Activated gamma-delta T cell treated with anti-CD3 and anti-CD28 coated beads, Interleukin-2, amount 50 U/mL, for 16 hours (primary cell): ENCODE measurements around the gene CCL23.
"Not testable (repeated sequence)": the region's sequence is repeated elsewhere in the genome, so short reads cannot be mapped to it uniquely, and the experiment has no call there.

ENCODE experiments used
- DNase-seq: peaks from one replicate; pipeline ENCODE4 v3.0.0-alpha.2; 2020; ENCODE audit warnings: low read depth

CCL23 gene

DNA sequence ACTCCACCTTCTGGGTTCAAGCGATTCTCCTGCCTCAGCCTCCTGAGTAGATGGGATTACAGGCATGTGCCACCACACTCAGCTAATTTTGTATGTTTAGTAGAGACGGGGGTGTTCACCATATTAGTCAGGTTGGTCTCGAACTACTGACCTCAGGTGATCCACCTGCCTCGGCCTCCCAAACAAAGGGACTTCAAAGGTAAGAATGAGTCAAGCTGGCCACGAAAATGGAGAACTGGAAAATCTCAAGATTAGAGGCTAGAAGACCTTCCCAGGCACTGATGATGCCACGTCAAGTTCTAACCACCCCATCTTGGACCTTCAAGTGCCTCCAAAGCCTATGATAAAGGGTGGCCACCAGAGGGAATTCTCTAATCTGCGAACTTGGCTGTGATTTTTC is 15.1 kb downstream of the CCL23 start:
- no peak for DNase-seq

DNA sequence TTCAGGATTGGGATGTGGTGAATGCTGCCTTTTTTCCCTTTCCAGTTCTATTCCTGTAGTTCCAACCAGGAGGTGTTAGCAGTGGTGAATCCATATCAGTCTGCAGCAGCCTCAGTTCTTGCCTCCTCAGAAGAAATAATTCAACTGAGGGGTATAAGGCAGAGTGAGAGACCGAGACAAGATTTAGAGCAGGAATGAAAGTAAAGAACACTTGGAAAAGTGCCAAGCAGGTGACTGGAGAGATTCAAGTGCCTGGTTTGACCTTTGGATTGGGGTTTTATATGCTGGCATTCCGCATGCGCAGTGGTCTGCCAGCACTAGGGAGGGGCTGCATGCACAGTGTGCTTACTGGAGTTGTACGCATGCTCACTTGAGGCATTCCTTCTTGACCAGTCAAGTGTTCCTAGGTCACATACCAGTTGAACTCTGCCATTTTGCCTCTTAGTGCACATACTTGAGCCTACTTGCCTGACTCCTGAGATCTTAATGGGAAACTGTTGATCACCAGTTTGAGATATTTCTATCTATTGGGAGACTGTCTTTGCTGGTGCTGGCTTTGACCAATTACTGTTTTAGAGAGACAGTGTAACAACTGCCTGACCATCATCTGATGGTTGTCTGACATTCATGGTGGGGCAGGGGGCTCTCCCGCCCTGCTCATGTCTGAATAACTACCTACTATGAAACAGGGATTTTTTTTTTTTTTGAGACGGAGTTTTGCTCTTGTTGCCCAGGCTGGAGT is 15.7 kb downstream of the CCL23 start:
- no peak for DNase-seq

DNA sequence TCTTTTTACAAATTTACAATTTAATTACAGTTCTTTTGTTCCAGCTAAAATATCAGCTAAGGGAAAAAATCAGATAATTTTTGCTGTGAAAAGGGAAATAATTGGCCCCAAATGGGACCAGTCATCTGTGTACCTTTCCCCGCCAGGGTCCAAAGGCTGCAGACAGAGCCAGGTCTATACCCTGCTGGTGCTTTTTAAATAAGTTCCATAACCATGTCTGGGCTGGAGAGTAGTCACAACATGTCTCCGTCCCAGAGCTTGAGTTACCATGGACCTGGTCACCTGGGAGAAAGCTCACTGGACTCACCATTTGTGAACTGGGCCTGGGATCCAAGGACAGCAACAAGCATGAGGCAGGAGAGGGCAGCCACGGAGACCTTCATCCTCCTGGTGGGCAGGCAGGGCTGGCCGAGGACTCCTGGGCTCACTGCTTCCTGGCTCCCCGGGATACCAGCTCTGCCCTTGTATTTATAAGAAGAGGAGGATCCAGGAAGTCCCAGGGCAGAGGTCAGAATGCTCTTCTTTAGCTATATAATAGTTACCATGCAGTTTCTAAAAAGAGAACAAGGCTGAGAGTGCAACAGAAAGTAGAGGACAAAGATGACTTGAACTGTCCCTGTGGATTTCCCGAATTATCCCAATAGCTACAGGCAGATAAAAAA is 16.5 kb downstream of the CCL23 start, which contains the start of gene CCL15:
CCL15 (minus strand) TSS at position 444 of the 662 bp plus-strand sequence; CDS start at position 383, 61 bp downstream.
- DNase-seq, result no peak

DNA sequence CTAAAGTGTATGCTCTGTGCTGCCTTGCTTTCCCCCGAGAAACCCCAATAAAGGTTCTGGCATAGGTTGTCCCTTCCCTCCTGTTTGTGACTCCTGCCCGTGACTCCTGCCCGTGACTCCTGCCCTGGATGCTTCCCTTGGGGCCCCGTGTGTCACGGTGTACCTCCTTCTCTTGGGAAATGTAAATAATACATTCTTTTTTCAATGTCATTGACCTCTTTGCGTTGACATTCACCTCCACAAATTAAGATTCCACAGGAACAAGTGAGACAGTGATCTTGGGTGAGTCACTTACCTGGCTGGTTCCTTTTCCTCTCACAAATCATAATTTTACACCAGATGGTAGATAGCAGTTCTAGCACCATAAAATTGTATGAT is 17.1 kb downstream of the CCL23 start:
- DNase-seq, result no peak

DNA sequence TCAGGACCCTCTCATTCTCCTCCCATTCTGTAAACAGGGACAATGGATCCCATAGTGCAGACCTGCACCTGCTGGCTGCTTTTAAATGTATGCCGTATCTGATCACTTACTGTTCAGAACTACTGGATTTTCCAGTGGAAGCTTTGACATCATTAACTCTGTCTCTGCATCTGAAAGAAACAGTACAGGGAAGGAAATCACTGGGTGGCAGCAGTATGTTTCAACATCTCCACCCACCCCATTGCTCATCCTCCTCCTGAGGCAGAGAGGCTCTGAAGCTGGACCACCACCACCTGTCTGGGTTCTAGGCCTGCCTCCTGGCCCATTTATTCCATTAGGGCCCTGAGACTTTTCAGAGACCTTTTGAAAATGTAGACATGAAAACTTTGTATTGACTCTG is 19.0 kb downstream of the CCL23 start:
- DNase-seq, result no peak

DNA sequence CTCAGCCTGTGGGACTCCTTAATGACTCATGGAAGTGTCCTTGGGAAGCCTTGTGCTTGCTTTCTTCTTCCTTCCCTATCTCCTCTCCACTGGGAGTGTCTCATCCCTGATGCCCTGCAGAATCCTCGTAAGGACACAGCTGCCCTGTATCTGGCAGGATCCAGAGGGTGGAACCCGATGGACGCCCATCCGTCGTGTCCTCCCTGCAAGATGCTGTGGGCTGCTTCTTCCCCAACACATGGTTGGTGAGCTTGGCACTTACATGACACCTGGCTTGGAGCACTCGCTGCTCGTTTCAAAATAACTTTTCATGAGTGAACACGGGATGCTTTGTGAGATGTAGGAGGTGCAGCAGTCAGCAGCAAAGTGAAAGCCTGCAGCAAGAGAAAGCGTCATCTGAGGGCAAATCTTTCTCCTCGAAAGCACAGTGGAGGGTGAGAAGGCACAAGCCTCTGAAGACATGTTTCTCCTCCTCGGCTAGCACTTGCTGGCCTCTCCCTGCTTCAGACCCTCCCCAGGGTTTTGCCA is 19.7 kb downstream of the CCL23 start:
- DNase-seq, result no peak

DNA sequence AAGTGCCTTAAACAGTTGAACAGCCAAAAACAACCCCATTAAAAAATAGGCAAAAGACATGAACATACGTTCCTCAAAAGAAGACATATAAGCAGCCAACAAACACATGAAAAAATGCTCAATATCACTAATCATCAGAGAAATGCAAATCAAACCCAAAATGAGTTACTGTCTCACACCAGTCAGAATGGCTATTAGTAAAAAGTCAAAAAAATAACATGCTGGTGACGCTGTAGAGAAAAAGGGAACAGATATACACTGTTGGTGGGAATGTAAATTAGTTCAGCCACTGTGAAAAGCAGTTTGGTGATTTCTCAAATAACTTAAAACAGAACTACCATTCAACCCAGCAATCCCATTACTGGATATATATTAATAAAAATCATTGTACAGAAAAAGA is 22.4 kb downstream of the CCL23 start:
- not testable (repeated sequence) for DNase-seq

DNA sequence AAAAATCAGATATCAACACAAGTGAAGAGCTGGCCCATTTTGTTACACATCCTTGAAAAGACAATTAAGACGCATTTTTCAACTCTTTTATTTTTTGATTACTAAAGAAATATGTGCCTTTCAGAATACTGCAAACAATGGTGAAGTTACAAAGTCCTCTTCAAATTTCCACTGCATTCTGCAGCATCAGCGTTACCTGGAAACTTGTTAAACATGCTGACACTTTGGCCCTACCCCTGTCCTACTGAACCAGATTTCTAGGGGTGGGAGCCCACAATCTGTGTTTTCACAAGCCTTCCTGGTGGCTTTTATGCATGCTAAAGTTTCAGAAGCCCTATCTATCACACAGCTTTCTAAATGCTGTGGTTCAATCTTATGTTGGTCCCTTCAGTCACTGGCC is 26.7 kb downstream of the CCL23 start:
- no peak for DNase-seq

DNA sequence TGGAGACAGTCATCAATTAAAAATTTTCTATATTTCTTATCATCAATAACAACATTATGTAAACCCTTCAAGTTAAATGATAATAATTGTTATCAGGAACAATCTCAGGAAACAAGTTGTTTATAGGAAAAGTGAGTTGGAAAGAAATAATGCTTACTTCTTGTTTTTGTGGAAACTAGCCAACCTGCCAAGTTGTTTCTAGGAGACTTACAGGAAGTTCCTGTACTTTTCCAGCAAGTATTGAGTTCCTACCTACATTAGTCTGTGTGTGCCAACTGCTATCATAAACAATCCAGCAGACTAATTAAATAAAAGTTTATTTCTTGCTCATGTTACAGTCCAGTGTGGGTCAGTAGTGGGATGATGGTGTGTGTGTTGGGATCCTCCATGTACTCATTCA is 29.6 kb downstream of the CCL23 start:
- DNase-seq, result no peak

DNA sequence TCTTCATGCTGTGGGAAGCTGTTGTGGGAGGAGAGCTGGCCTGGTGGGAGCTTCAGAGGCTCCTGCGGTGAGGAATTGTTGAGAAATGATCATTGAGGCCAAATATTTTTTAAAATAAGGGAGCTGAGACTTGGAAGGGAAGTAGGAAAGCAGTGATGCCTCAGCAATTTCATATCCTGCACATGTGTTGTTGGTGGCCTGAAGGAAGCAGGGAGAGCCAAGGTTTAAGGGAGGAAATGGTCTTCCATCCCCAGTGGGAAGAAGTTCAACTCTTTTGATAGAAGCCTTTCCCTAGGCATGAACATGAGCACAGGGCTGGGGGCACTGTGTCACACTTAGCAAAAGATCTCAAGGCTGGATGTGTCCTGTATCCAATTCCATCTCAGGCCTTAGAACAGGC is 31.1 kb downstream of the CCL23 start, which contains the start of gene CCL14:
CCL14 (minus strand) TSS at position 87 of the 400 bp plus-strand sequence; CDS start at position 7, 80 bp downstream.
- DNase-seq, result no peak

DNA sequence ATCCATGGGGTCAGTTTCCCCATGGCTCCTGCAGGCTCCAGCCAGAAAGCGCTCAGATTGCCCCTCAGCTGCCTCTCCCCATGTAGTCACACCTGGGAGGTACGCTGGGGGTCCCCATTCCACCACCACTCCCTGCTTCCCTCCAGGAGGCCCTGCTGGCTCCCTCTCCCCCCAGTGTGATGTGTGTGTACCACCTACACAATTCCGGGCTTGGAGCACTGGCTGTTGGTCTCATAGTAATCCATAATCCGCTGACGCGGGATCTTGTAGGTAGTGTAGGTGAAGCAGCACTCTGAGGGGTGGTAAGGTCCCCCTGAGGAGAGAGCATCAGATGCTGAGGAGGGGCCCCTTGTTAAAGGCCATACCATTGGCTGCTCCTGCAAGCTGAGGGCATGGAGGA is 33.6 kb downstream of the CCL23 start:
- no peak for DNase-seq

DNA sequence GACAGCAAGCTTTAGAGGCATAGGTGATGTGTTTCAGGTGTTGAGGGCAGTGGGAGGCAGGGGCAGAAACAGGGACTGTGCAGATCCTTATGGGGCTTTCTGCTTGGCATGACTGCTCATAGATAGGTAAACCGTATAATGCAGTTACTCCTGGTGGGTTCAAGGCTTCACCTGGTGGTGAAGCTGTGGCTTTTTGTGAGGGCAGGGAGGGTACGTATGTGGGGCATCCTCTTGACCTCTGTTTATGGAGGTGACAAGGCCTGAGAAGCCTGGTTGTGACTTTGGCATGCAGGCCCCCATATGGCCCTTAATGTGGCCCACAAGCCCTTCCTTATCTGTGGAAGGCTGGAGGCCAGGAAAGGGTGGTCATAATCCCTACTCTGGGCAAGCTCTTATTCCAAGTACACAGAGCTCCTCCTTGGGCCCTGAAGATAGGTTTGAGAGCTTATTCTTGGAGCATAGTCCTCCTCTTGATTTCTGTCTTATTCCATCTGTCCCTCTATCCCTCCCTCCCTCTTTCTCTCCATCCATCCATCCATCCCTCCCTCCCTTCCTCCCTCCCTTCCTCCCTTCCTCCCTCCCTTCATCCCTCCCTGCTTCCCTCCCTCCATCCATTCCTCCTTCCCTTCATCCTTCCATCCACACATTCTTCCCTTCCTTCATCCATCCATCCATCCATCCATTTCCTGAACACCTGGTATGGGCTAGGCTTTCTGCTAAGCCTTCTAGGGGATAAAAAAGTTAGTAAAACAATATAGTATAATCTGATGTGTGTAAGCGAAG is 35.2 kb downstream of the CCL23 start:
- no peak for DNase-seq

DNA sequence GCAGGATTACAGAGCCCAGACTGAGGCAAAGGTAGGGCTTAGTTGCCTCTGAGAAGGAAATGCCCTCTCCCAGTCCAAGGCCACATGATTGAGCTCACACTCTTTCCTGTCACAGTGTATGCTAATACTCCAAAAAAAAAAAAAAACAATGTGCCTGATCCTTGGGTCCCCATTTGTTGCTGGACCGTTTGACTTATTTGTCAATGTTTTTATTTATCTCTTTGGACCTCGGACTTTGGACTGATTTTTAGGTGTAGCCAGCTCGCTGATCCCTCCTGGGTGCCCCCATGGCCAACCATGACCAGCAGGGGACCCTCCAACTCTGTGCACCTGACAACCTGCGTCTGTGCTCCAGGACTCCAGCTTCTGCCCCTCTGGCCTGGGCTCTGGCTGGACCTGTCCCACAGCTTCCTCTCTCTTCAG is 35.9 kb downstream of the CCL23 start:
- DNase-seq, result no peak

DNA sequence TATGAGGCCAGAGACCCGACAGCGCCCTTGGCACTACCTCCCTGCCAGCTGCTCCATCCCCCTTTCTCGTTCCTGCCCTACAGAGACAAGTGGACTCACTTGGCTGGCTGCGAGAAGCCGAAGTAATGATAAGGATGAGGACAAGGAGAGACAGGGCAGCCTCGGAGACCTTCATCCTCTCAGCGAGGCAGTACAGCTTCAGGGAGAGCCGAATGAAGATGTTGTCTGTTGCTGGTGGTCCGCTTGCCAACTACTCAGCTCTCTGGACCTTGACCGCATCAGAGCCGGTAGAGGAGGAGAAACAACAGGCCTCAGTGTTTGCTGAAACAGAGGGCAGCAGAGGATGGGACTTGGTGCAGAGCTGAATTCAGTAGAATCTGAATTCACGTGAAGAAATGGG is 36.5 kb downstream of the CCL23 start, which contains the start of gene CCL16:
CCL16 (minus strand) TSS at position 252 of the 400 bp plus-strand sequence; CDS start at position 175, 77 bp downstream.
- DNase-seq, result no peak

DNA sequence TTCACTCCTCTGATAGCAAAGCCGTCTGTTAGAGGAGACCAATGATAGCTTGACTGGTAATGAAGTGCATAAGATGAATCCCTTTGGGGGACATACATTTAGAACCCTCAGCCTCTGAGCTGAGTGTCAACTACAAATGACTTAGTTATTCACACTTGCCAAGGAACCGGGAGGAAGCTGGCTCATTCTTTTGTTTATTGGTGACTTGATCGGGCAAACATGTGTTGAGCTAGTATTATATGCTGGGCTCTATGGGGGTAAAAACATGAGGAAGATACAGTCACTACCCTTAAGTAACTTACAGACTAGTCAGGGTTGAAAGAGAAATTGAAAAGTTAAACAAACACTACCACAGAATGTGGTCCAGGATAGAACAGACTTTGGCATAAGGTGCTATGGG is 39.4 kb downstream of the CCL23 start:
- DNase-seq, result no peak

DNA sequence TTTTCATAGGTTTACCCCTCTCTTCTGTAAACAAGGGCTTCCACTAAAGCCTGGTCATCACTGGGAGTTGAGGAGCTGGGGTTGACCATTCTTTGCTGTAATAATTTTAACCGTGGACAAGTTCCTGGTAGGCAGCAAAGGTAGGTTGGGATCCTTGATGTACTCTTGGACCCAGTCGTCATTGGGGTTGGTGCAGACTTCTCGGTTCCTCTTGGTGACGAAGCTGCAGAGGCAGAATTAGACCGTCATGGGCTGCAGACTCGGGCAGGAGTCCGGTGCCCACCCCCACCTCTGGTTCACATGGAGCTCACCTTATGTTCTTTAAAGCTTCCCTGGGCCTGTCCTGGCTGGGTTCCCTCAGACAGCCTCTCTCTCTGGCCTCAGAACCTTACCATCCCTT is 40.3 kb downstream of the CCL23 start:
- no peak for DNase-seq

DNA sequence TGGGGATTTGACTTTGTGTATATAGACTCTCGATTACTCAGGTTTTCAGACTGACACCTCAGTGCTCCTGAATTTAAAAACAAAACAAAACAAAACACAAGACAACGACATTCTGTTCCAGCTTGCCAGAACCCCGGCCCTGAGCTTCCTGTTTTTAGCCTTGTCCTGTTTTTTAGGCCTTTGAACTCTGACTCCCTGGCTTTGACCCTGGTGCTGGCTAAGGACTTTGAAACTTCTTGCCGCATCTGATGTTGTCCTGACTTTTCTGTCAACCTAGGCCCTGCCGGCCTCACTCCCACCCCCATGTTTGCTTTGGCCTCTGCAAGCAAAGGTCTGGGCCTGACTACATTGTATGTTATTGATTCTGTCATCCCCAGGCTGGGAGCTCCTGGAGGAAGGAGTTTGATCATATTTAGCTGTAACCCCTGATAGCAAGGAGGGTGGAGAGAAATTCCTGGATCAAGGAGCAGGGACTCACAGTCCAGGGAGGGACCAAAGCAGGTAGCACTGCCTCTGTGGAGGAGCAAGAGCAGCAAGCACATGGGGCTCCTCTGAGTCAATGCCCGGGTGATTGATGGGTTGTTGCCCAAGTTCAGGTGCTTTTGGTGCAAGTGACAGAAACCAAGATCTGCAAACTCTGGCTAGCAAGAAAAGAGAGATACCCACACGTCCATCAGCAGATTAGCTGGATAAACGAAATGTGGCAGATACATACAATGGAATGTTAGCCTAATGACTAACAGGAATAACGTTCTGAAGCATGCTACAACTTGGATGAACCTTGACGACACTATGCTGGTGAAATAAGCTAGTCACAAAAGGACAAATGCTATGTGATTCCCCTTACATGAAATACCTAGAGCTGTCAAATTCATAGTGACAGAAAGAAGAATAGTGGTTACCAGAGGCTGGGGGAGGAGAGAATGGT is 44.2 kb downstream of the CCL23 start:
- DNase-seq, result no peak

DNA sequence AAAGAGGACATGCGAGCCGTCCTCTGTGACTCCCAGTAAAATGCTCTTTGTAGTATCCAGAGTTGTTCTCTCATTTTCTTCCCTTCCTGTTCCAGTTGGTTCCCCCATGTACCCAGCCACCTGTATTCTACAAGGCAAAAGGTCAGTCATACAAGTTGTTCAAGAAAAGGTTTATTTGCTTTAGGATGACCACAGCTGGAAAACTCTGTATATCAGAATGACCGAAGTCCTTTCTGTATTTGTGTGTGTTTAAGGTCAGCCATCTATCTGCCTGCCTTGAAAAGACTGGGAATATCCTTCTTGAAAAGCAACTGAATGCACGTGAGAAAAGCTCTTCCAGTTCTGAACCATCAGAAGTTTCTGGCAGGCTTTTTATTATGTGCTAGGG is 44.8 kb downstream of the CCL23 start:
- no peak for DNase-seq

DNA sequence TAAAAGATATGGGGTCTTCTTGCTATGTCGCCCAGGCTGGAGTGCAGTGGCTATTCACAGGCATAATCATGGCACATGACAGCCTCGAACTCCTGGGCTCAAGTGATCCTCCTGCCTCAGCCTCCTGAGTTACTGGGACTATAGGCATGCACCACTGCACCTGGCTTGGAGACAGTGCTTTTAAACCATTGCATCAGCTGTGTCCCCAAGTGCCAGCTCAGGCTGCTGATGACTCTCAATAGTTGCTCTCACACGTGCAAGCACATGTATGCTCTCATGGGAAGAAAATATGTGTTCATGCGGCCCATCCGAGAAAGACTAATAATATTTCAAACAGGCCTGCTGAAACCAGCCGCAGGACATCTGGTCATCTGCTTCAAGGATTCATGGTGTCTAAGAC is 45.2 kb downstream of the CCL23 start:
- DNase-seq, result no peak

DNA sequence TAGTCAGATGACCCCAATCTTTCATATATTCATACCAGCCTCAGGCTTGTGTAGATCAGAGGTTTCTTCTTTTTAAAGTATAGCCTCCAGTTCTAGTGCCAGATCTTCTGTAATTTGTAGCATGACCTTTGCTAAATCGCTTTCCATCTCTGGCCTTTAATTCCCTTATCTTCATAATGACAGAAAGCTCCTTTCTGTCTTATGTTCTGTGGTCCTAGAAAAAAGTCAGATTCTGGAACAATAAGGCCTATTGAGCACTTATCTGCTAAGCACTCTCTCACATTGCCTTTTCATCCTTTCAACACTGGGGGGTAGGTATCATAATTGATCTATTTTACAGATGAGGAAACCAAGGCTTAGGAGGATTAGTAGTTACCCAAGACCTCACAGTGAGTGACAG is 45.7 kb downstream of the CCL23 start:
- no peak for DNase-seq
